HG03045 (cell line): ENCODE data around the gene RABEPK.
A peak's percentile ranks its signal among the peaks of the same experiment; 100 is the strongest.
"Not testable (repeated sequence)": the region's sequence is repeated elsewhere in the genome, so short reads cannot be mapped to it uniquely, and the experiment has no call there.

ENCODE experiments used
- ATAC-seq: cut with Tn5 transposase; IDR thresholded peaks from one replicate; pipeline ENCODE4 v1.9.1; 2021; ENCODE audit warnings: mild to moderate bottlenecking, moderate library complexity; ENCODE audit not compliant: unreplicated experiment

RABEPK gene

DNA sequence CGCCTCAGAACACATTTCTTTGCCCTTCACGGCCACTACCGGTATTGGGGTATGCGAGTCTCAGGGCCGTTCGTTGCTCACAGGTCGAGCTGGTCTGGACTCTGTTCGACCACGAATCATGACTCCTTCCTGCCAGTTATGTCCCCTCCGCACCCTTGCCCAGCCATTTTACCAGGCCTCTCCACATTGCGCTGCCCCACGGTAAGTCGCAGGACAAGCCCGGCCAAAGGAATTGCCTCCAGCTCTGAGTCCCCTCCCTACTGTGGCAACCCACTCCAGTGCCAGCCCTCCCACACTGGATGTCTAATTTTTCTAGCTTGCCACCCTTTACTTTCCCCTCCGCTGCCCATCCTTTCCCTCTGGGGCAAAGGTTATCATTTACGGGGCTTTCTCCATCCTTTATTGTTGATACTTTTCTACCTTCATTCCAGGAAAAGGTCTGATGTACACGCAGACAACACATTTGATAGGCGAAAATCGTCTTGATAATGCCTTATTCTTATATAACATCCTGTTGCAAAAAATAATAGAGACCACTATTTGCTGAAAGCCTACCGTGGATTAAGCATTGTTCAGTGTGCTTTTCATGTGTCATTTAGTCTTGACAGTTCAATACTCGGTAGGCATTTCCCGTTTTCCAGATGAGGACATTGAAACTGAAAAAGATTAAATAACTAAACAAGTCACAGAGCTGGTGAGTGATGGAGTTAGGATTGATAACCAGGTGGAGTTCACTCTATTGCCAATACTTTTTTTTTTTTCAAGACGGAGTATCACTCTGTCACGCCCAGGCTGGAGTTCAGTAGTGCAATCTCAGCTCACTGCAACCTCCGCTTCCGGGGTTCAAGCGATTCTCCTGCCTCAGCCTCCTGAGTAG, 41.8 kb downstream of the RABEPK start:
- ATAC-seq: peak; percentile 16

DNA sequence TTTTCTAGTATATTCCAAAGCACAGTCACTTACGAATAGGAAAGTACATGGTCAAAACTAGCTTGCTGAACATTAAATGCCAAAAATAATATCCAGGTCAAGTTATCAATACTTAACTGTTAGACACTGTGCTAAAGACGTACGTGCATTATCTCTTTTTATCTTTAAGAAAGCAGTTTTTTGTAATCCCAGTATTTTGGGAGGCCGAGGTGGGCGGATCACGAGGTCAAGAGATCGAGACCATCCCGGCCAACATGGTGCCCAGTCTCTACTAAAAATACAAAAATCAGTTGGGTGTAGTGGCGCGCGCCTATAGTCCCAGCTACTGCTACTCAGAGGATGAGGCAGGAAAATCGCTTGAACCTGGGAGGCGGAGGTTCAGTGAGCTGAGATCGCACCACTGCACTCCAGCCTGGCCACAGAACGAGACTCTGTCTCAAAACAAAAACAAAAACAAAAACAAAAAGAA, 43.5 kb downstream of the RABEPK start:
- no peak for ATAC-seq

DNA sequence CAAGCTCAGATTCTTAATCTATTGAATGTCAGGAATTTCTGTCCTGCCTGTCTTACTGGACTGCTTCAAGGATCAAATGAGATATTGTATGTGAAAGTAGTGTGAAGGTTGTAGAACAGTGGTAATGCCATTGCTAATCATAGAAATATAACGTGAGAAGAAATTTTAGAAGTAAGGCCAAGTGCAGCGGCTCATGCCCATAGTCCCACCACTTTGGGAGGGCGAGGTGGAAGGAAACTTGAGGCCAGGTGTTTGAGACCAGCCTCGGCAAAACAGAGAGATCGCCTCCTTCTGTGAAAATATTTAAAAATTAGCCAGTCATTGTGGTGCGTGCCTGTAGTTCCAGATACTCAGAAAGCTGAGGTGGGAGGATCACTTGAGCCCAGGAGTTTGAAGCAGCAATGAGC, 45.9 kb downstream of the RABEPK start:
- no peak for ATAC-seq

DNA sequence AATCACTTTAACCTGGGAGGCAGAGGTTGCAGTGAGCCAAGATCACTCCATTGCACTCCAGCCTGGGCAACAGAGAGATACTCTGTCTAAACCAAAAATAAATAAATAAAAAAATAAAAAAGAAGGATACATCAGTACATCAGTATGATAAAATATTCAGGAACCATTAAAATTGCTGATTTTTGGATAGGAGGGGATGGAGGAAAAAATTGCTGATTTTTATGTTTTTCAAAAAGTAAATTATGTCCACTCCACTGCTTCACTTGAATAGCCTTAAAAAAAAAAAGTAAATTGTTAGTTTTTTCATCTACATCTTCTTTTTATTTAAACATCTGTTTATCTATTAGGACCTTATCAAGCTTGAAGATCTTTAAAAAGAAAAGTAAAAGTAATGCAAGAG, 53.9 kb downstream of the RABEPK start:
- ATAC-seq: no peak

DNA sequence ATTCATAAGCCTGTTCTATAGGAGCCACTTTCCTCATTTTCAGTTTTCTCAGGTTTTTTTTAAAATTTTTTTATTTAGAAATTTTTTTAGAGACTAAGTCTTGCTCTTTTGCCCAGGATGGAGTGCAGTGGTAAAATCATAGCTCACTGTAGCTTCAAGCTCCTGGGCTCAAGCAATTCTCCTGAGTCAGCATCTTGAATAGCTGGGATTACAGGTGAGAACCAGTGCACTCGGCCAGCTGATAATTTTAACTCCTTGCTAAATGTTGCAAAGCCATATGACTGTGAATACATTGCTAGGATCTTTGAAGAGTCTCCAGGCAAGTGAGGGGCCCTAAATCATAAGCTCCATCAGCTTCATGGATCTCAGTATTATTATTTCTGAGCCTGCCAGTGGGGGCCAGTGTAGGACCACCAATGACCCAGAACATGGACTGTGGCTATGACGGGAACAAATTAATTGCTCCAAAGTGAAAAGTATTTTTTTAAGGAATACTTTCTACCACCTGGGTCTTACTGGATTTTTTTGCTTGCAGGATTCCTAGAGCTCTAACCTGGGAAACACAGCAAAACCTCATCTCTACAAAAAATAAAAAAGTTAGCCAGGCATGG, 55.5 kb downstream of the RABEPK start:
- ATAC-seq: no peak

DNA sequence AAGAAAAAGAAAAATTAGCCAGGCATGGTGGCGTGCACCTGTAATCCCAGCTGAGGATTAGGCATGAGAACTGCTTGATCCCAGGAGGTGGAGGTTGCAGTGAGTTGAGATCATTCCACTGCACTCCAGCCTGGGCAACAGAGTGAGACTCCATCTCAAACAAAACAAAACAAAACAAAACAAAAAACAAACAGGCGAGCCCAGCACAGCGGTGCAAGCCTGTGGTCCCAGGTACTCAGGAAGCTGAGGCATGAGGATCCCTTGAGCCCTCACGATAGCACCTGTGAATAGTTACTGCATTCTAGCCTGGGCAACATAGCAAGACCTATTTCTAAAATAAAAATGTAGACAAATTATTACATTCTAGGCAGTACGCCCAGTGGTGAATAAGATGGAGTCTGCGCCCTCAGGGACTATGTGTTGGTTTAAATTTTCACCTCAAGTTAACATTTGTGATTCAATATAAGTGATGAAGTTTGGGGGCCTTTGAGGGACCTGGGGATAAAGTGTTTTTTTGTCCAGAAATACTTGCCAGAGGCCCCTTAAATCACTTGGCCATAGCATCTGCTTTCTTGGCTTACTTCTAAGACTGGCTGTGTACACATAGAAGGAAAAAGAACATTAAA, 57.9 kb downstream of the RABEPK start:
- ATAC-seq: no peak

DNA sequence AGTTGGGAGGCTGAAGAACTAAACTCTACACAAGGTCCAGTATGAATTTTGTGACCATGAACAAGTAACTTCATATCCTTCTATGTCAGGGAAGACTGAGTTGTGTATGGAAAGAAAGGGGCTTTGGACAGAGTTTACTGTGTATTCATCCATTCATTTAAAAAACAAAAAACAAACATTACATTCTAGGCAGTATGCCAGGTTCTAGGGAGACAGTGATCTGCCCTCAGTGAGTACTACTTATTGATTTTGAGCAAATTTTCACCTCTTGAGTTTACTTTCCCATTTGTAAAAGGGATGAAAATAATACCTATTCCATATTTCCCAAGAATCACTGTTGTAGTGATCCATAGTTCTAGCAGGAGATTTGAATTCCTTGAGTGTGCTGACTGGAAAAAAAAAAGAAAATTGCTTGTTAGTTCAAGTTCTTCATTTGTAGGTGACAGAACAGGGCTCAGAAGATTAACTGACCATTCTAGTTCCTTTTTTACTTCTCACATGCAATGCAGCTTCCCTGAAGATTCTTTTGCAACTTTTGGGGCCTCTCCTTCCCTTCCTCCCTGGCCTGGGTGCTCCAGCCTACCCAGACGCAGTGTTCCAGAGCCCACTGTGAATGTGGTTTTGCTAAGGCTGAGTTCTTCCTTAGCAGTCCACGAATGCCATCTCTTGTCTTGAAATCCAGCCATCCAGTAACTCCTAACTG, 58.6 kb downstream of the RABEPK start:
- no peak for ATAC-seq

DNA sequence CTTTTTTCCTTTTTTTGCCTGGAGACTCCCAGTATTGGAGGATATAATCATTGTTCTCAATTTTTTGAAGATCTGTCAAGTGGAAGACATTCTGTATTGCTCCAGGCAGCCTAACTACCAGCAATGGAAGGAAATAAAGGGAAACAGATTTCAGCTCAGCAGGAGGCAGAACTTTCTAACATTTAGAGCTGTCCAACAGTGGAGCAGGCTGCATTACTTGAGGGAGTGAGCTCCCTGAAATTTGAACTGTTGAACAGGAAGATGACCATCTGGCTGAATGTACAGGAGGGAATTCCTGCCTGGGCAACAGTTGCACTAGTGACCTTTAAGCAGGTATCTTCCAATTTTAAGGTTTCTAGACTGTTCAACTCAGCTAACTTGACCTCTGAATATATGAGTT, 60.2 kb downstream of the RABEPK start:
- no peak for ATAC-seq

DNA sequence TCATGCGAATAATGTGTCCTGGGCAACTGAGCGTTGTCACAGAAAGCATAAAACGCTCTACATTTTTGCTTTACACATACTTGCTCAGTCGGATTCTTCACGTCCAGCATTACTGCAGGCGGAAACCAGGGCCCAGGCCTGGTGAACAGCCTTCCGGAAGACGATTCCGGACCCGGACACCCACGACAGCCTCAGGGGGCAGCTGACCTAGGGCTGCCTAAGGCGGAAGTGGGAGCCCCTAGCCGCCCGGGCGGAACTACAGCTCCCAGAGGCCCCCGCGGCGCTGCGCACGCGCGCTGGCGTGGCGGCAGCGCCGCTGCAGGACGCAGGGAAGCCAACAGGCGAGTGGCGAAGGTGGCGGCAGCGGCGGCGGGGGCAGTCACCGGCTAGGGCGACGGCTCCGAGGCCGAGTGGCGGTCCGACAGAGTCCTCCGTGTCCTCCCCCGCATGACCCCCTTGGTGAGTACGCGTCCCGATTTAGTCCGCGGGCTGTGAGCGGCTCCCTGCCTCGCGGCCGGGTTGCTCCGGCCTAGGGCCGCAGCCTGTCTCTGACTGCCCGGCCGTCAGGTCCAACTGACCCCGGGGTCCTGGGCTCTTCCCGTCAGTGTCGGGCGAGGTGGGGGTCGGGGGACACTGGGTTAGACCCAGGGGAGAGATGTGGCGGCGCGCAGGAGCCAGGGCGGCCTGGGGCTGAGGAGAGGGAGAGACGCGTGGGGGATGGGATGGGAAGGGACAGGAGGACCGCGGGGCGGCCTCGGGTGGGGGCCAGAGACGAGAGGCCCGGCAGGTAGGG, 61.4 kb downstream of the RABEPK start, which contains the start of gene GAPVD1:
Gene GAPVD1, plus strand, starts transcription at position 326 of the 793 bp plus-strand sequence. CDS start 37,096 bp downstream, outside the sequence.
- ATAC-seq: peak; percentile 90

DNA sequence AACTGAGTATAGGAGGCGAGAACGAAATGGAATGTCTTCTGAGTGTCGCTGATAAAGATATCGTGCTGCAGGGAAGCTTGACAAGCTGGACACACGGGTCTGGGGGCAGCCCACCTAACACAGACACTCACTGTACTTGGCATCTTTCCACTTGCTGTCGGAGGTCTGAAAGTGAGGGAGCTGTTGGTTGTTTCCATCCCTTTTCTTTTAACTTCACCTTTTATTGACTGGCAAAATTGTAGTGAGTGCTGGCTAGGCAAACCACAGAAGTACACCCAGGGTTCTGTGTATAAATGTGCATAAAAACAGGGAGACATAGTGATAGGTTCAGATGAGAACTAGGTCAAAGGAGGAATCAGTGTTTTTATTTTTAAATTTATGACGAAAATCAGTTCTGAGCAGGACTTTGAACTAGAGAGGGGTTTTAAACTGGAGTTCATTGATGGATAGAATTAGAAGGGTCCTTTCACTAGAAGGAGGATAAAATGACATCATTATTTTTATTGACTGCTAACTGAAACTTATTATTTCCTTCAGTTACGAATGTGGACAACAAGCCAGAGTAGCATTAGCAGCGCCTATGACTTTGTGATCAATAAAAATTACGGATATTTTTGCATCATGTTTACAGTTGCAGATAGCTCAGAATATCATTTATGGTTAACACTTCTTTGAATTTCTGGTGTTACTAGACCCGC, 62.1 kb downstream of the RABEPK start:
- ATAC-seq: no peak

DNA sequence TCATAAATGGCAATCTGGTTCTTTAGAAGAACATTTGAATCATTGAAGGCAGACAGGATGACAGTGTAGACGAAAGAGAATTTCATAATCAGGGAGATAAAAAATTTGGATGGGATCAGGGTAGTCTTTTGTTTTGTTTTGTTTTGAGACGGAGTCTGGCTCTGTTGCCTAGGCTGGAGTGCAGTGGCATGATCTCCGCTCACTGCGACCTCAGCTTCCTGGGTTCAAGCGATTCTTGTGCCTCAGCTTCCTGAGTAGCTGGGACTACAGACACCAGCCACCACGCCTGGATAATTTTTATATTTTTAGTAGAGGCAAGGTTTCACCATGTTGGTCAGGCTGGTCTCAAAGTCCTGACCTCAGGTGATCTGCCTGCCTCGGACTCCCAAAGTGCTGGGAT, 63.7 kb downstream of the RABEPK start:
- ATAC-seq: not testable (repeated sequence)

DNA sequence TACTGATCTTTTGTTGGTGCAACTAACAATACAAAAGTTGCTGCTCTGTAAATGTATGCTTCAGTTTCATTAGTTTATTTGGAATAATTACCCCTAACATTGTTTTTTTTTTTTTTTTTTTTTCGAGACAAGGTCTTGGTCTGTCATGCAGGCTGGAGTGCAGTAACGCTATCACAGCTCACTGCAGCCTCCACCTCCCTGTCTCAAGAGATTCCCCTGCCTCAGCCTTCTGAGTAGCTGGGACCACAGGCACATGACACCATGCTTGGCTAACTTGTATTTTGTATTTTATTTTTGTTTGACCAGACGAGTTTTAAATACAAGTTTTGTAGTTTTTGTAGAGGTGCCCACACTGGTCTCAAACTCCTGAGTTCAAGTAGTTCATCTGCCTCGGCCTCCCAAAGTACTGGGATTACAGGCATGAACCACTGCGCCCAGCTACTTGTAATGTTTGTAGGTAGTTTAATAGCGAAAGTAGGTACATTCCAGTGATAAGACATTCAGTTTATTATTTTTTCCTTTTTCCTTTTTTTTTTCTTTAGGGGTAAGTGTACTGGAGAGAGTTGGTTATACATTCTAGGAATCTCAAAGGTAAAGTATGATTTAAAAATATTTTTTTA, 68.2 kb downstream of the RABEPK start:
- no peak for ATAC-seq

DNA sequence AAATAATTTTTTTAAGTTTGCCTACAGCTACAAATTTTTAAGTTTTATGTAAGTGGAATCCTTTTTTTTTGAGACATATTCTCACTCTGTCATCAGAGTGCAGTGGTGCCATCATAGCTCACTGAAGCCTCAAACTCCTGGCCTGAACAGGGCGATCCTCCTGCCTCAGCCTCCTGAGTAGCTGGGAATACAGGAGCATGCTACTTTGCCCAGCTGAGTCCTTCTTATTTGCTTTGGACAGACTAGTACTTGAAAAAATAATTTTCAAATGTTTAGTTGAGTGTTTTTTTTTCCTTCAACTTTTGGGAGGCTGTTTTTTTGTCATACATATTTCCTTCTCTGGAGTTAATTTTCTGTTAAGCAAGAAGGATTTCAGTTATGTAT, 68.7 kb downstream of the RABEPK start:
- ATAC-seq: no peak

DNA sequence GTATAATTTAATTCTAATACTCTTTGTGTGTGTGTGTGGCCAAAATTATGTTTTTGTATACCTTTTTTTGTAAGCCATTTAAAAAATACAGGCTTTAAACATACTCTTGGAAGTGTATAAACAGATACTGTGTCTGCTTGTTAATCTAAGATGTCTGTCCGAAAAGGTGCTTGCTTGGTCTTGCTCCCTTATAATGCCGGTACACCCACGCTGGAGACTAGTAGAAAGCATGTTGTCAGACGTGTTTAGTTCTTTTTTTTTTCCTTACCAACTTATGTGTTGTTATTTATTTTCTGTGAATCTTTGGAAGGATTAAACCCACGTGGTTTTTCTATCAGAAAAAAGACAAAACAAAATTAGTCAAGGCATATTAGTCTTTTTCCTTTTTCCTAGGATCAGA, 70.7 kb downstream of the RABEPK start:
- no peak for ATAC-seq

DNA sequence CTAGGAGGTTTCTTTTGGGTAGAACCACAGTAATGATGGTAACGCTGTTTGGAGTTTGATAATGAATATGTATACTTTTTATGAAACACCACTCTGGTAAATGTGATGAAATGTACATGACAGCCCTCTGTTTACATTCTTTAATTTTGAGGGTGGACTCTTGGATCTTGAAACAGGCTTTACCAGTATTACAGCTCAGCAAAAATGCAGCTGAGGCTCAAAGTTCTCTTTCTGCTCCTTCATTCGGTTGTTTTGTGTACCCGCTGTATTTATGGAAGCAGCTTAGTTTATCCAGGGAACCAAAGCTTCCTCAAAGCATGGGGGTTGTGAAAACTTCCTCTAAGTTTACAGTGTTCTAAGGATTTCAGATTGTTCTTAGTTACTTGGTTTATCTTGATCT, 72.4 kb downstream of the RABEPK start:
- no peak for ATAC-seq

DNA sequence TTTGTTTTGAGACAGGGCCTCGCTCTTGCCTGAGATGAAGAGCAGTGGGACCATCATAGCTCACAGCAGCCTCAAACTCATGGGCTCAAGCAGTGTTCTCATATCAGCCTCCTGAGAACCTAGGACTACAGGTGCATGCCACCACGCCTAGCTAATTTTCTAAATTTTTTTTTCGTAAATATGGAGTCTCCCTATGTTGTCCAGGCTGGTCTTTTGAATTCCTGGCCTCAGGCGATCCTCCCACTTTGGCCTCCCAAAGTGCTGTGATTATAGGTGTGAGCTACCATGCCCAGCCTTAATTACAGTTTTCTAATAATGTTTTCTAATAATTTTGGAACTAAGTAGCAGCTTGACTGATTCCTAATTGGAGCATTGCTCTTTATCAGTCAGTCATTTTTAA, 76.4 kb downstream of the RABEPK start:
- ATAC-seq: no peak

DNA sequence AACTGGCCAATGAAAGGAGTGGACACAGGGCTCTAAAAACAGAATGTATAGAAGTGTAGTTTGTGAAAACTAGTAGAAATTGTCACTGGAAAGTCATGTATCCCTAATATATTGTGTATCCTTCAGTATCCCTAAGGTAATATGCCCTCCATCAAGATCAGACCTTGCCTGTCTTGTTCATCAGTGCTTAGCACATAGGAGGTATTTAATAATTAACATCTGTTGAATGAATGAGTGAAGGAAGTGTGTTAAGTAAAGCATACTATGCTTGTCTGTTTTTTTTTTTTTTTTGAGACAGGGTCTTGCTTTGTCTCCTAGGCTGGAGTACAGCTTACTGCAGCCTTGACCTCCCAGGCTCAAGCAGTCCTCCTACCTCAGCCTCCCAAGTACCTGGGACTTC, 77.1 kb downstream of the RABEPK start:
- ATAC-seq: no peak

DNA sequence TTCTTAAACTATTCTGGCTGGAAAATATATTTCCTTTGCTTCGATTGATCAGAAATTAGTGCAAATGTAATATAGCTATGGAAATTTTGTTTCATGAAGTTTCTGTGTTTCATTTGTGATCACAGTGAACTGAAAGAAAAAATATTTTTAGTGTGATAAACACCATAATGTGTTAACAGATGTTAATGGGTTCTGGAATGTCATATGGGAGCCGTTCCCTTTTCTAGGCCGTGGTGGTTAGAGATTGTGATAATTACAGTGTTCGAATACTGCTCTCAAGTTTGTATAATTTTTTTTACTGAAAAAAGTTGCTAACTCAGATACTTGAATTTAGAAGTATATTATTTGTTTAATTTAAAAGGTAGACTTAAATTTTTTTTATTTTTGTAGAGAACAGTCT, 80.6 kb downstream of the RABEPK start:
- ATAC-seq: no peak
